ENCODE data around the gene C1orf50.
"Not testable (repeated sequence)": the region's sequence is repeated elsewhere in the genome, so short reads cannot be mapped to it uniquely, and the experiment has no call there.

Gene C1orf50

DNA sequence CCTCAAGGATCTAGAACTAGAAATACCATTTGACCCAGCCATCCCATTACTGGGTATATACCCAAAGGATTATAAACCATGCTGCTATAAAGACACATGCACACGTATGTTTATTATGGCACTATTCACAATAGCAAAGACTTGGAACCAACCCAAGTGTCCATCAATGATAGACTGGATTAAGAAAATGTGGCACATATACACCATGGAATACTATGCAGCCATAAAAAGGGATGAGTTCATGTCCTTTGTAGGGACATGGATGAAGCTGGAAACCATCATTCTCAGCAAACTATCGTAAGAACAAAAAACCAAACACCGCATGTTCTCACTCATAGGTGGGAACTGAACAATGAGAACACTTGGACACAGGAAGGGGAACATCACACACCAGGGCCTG is 47.8 kb downstream of the C1orf50 start:
- not testable (repeated sequence) for DNase-seq

DNA sequence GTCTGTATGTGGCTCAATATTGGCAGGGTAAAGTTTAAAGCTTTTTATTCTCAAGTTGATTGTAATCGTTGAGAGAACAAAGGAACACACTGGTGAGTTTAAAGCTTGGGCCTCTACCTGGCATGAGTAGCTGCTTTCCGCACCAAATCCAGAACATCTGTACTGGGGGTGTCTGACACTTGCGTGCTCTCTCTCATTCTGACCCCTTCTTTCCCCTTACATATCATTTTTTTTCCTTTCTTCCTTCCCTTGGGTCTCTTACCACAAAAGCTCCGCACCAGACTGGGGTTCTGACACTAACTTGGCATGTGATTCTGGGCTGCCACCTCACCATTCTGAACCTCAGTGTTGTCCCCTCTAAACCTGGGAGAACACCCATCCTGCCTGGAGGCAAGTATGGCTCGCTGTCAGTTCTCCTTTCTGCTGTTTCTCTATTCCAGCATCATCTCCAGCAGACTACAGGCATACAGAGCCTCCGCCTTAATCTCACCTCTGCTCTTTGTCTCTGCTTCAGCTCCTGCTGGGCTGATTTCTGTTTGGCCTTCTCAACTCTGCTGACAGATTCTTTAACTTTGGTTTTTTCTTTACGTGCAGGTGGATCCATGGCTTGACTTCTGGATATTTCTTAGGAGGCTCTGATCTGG is 49.0 kb downstream of the C1orf50 start:
- DNase-seq: no peak

DNA sequence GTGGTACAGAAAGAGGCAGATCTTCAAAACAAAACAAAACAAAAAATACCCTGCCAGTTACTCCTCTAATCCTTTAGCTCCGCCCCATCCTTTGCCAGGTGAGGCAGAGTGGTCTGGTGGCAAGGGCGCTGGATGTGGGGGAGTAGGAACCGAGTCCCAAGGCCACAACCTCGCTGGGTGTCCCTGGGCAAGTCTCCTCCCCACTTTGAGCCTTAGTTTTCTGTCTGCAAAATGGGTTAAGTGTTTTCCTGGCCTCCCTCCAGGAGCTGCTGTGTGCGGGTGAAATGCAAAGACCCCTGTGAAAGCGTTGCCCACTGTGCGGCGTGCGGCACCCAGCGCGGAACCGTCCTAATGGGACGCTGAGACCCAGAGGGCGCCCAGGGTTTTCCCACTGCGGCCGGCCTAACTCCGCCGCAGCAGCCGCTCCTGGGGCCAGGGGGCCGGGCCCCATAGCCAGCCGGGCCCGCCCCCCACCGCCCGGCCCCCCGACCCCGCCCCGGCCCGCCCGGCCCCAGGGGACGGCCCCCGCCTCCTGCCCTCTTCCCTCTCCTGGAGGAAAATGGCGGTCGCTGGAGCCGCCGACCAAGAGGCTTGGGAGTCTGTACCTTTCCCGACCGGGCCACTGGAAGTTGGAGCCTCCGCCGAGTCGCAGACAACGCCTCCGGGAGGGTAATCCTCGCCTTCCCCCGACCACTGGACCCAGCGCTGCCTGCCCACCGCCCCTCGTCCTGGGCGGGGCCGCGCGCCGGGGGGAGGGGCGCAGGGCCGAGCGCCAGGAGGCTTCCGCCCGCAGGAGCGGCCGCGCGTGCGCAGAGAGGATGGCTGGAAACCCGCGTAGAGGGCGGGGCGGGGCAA is 49.8 kb downstream of the C1orf50 start, which contains the start of the genes ERMAP and SVBP:
TSS of gene ERMAP (plus strand) at position 538 of the 855 bp plus-strand sequence. CDS start 13,327 bp downstream, outside the sequence.
TSS of gene SVBP (minus strand) at position 813 of the 855 bp plus-strand sequence. CDS start 853 bp downstream, outside the sequence.
- DNase-seq: peak; percentile 94

DNA sequence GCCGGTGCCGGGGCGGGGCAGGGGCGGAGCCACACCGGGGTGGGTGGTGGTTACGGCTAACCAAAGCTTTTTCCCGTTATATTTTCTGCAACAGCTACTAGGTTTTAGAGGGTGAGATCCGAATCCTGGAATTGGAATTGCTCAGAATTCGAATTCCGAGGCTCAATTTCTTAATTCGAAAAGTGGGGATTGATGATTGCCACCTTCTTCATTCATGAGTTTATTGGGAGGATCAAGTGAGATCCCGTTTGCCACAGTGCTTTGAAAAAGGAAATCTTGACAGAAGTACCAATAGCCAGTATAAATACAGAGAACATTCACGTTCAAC is 50.4 kb downstream of the C1orf50 start:
- no peak for DNase-seq

DNA sequence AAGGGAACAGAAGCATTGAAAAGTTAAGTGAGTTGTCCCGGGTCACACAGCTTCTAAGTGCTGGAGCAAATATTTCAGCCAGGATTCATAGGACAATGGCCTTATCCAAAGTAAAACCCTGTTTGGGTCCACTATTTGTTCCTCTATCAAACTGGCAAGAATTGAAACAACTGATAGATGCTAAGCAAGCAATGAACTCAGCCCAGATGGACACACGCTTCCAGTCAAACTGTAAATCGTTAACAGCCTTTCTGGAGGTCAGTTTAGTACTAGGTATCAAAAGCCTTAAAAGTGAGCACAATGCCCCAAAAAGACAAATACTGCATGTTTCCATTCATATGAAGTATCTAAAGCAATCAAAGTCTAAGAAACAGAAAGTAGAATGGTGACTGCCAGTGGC is 50.9 kb downstream of the C1orf50 start:
- DNase-seq: no peak

DNA sequence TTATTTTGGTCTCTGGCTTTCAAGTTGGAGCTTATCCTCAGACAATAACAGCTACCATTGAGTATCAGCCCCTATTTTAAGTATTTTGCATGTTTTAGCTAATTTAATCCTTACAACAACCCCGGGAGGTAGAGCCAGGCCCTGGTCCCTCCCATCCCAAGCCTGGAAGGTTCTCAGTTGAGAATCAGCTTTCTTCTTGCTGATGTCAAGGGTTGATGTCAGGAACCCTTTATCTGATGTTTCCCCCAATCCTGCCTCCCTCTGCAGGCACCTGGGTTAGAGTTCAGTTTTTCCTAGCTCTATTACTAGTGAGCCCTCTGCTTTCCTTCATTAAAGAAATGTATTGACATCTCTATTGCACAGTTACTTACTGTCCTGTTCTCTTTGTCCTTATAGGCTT is 53.8 kb downstream of the C1orf50 start:
- no peak for DNase-seq

DNA sequence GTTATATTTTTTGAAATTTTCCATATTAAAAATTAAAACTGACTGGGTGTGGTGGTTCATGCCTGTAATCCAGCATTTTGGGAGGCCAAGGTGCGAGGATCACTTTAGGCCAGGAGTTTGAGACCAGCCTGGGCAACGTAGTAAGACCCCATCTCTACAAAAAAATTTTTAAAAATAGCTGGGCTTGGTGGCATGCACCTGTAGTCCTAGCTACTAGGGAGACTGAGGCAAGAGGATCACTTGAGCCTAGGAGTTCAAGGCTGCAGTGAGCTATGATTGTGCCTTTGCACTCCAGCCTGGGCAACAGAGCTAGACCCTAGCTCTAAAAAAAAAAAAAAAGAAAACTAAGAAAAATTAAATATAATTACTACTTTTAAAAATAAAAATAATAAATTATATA is 54.6 kb downstream of the C1orf50 start:
- no peak for DNase-seq

DNA sequence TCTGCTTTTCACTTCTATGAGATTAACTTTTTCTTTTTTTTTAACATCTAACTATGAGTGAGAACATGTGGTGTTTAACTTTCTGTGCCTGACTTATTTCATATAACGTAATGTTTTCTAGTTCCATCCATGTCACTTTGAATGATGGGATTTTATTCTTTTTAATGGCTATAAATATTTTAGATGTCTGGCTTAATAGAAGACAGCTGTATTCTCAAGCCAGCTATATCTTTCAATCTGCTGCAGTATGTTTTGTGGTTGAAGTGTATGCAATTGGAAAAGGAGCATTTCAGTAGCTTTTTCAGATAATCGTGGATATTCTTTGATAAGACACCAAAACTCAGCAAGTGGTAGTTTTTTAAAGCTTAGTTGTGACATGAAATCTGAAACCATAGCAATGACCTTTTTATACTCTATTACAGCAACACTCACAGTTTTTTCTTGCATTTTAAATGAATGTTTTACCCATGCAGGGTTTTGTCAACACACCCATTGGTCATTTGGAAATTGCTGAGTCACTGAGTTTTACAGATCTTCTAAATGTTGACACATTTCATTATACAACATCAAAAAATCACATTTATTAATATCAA is 55.8 kb downstream of the C1orf50 start:
- DNase-seq: no peak

DNA sequence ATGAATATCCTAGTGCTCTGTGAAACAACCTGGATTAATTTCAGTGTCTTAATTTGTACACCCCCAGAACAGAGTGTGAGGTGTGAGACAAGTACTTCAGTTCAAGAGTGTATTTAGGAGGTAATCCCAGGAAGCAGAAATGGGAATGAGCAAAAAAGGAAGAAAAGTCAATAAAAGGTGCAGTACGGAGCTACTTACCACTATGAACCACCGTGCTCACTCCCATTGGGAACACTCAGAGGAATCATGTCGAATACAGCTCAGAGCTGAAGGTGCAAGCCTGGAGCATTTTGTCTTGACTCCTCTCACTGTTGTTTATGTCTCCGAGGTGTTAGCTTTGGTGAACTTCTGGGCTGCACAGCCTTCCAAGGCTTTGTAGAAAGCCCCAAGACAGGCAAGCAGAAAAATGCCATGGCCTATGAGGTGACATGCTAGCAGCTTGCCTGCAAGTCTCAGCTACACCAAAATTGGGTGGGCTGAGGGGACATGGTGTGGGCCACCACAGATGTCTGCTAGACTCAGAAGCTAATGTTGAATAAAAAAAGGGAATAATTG is 57.5 kb downstream of the C1orf50 start:
- no peak for DNase-seq

DNA sequence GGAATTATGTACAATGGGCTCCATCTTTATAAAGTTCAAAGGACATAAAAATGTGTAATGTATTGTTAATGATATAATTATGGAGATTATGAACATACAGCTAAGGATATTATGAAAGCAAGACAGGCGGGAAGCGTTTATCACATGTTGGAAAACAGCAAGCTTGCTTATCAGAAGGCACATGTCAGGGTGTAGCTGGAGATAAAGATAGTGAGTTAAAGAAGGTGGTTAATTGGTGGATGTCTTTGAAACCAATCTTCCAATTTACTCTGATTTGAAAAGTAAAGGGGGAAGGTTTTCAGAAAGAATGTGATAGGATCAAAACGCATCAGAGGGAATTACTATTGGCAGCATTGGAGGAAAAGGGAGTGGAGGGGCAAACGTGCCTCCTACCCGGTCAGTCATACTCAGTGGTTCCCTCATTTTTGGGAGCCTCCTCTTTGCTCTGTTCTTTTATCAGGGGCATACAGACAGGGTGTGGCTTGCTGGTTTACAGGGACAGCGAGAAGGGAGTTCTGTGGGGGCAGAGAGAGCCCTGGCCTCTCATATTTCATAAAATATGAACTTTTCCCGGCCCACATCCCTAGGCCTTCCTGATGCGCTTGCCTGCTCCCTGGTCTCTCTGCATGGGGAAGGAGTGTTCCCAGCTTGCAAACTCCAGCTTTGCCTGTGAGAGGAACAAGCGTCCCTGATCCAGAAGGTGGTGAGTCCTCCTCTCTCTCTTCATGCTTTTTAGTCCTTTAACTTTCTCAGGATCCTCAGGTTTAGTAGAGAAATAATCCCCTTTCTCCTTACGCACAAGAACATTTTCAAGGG is 58.2 kb downstream of the C1orf50 start:
- no peak for DNase-seq

Data from activated gamma-delta T cell (primary cell).